Mesothelial cell of epicardium (in vitro differentiated cells): ENCODE data around the gene KIF5B. TPM values are rescaled to one million over a fixed set of nuclear protein-coding genes. Genes with fewer than 3 reads are reported as not detected.
"Not testable (repeated sequence)": the region's sequence is repeated elsewhere in the genome, so short reads cannot be mapped to it uniquely, and the experiment has no call there.

Experiments used
- DNase-seq, 2 experiments: peaks; one replicate each; pipeline ENCODE4 v3.0.0; 2021; ENCODE audit warnings: low spot score in 2 of 2; ENCODE audit not compliant: unreplicated experiment in 2 of 2
- H3K27ac Mint-ChIP-seq: 2 replicates; pipeline ENCODE4 v1.8.0; 2021; ENCODE audit warnings: mixed read lengths
- H3K27me3 Mint-ChIP-seq: 2 replicates; pipeline ENCODE4 v1.8.0; 2021; ENCODE audit warnings: low read depth, mixed read lengths
- H3K36me3 Mint-ChIP-seq: 2 replicates; pipeline ENCODE4 v1.8.0; 2021; ENCODE audit warnings: mixed read lengths
- H3K4me1 Mint-ChIP-seq: 2 replicates; pipeline ENCODE4 v1.8.0; 2021; ENCODE audit warnings: mixed read lengths
- H3K4me3 Mint-ChIP-seq: 2 replicates; pipeline ENCODE4 v1.8.0; 2021; ENCODE audit warnings: mild to moderate bottlenecking, moderate library complexity, mixed read lengths
- H3K9me3 Mint-ChIP-seq: 2 replicates; pipeline ENCODE4 v1.8.0; 2021; ENCODE audit warnings: mixed read lengths
- CTCF ChIP-seq: fragments of 200-600 bp; sonication (generic); IDR thresholded peaks from one replicate; pipeline ENCODE4 v1.5.0; 2021; ENCODE audit warnings: antibody characterized with exemption; ENCODE audit not compliant: unreplicated experiment
- total RNA-seq: library from RNA; stranded (reverse); gene quantifications from 3 replicates; pipeline ENCODE4 v1.2.1, GENCODE V29; 2021

The KIF5B gene
- total RNA-seq, 1 donor from 2014 or later: 104 TPM

- Mint-ChIP-seq H3K36me3 (peaks cover 5% of the 10 kb centered on the region), H3K4me3 (no peak overlapping the region), H3K27ac (no peak overlapping the region), H3K9me3 (peaks cover 15% of the 10 kb centered on the region), H3K4me1 (no peaks in the 10 kb centered on the region), H3K27me3 (no peaks in the 10 kb centered on the region)
- TF ChIP-seq CTCF: no peak
- no peak for DNase-seq
These were observed 74.1 kb downstream of the KIF5B start for GRCh38 chr10:31982111-31982510.

- Mint-ChIP-seq H3K4me3 (no peak overlapping the region), H3K9me3 (peaks cover 11% of the 10 kb centered on the region), H3K4me1 (no peaks in the 10 kb centered on the region), H3K36me3 (peaks cover 5% of the 10 kb centered on the region), H3K27me3 (no peaks in the 10 kb centered on the region), H3K27ac (no peak overlapping the region)
- no peak for TF ChIP-seq CTCF
- DNase-seq: no peak
These were observed 75.8 kb downstream of the KIF5B start for GRCh38 chr10:31980471-31980870.

GRCh38 chr10:31979071-31979470, 77.2 kb downstream of the KIF5B start:
- DNase-seq, H3K27ac Mint-ChIP-seq, H3K27me3 Mint-ChIP-seq, H3K36me3 Mint-ChIP-seq, H3K4me3 Mint-ChIP-seq, H3K4me1 Mint-ChIP-seq: not testable (repeated sequence)
- H3K9me3 Mint-ChIP-seq: peaks cover 11% of the 10 kb centered on the region

GRCh38 chr10:31978156-31978483, 78.1 kb downstream of the KIF5B start:
- no peak overlapping the region for H3K4me3 Mint-ChIP-seq
- peaks cover 5% of the 10 kb centered on the region for H3K36me3 Mint-ChIP-seq
- H3K27ac Mint-ChIP-seq: no peak overlapping the region
- H3K27me3 Mint-ChIP-seq: no peaks in the 10 kb centered on the region
- TF ChIP-seq CTCF: no peak
- DNase-seq: no peak
- H3K4me1 Mint-ChIP-seq: peaks cover 4% of the 10 kb centered on the region
- peaks cover 11% of the 10 kb centered on the region for H3K9me3 Mint-ChIP-seq

GRCh38 chr10:31977440-31978155, 78.6 kb downstream of the KIF5B start:
- no peak for TF ChIP-seq CTCF
- DNase-seq: no peak
- H3K9me3 Mint-ChIP-seq: peaks cover 11% of the 10 kb centered on the region
- no peak overlapping the region for H3K27ac Mint-ChIP-seq
- H3K36me3 Mint-ChIP-seq: peaks cover 5% of the 10 kb centered on the region
- no peaks in the 10 kb centered on the region for H3K27me3 Mint-ChIP-seq
- H3K4me1 Mint-ChIP-seq: peaks cover 4% of the 10 kb centered on the region
- no peak overlapping the region for H3K4me3 Mint-ChIP-seq

- Mint-ChIP-seq H3K9me3 (peaks cover 8% of the 10 kb centered on the region), H3K36me3 (no peaks in the 10 kb centered on the region), H3K4me1 (peaks cover 4% of the 10 kb centered on the region), H3K4me3 (no peak overlapping the region), H3K27me3 (no peaks in the 10 kb centered on the region), H3K27ac (no peak overlapping the region)
- no peak for DNase-seq
- no peak for TF ChIP-seq CTCF
These were observed 81.0 kb downstream of the KIF5B start for GRCh38 chr10:31975157-31975765.
